Suppressor macrophage treated with lipopolysaccharide for 4 hours (primary cell): ENCODE data around the gene SLITRK1.

Source experiments
- DNase-seq: peaks from one replicate; pipeline ENCODE4 v3.0.0-alpha.2; 2020

SLITRK1 gene

GRCh38 chr13:83881917-83882605, at the start of gene SLITRK1:
Gene SLITRK1 (minus strand): TSS chr13:83882474. CDS start chr13:83881507, 967 bp downstream.
- peak; percentile 1 for DNase-seq

- no peak for DNase-seq
These were observed 46.9 kb upstream of the SLITRK1 start for GRCh38 chr13:83929157-83929556.

GRCh38 chr13:83919775-83920174, 37.5 kb upstream of the SLITRK1 start:
- no peak for DNase-seq

- no peak for DNase-seq
These were observed 32.1 kb upstream of the SLITRK1 start for GRCh38 chr13:83914368-83914767.

GRCh38 chr13:83907196-83907989, 25.1 kb upstream of the SLITRK1 start:
- no peak for DNase-seq

- no peak for DNase-seq
These were observed 24.1 kb upstream of the SLITRK1 start for GRCh38 chr13:83906240-83906820.

- no peak for DNase-seq
These were observed 23.4 kb upstream of the SLITRK1 start for GRCh38 chr13:83905641-83906040.

- no peak for DNase-seq
These were observed 13.8 kb upstream of the SLITRK1 start for GRCh38 chr13:83895994-83896580.

GRCh38 chr13:83890358-83890757, 8.1 kb upstream of the SLITRK1 start:
- DNase-seq = no peak

GRCh38 chr13:83884141-83884540, 1.9 kb upstream of the SLITRK1 start:
- no peak for DNase-seq

- DNase-seq = no peak
These were observed 818 bp upstream of the SLITRK1 start for GRCh38 chr13:83883061-83883523.

GRCh38 chr13:83882606-83882959, 309 bp upstream of the SLITRK1 start:
- DNase-seq = no peak

GRCh38 chr13:83881140-83881684, 1.1 kb downstream of the SLITRK1 start:
- no peak for DNase-seq

GRCh38 chr13:83880275-83881139, 1.8 kb downstream of the SLITRK1 start:
- no peak for DNase-seq

GRCh38 chr13:83879431-83880171, 2.7 kb downstream of the SLITRK1 start:
- DNase-seq = no peak

GRCh38 chr13:83878691-83879430, 3.4 kb downstream of the SLITRK1 start:
- no peak for DNase-seq

- DNase-seq = no peak
These were observed 4.5 kb downstream of the SLITRK1 start for GRCh38 chr13:83877651-83878355.

GRCh38 chr13:83876546-83876945, 5.7 kb downstream of the SLITRK1 start:
- DNase-seq = no peak

- no peak for DNase-seq
These were observed 14.6 kb downstream of the SLITRK1 start for GRCh38 chr13:83867708-83868107.
